ENCODE measurements around the gene SLC3A2. TPM values are rescaled to one million over a fixed set of nuclear protein-coding genes. Genes with fewer than 3 reads are reported as not detected.

The SLC3A2 gene
- total RNA-seq, 2 experiments from 2014 or later = 213 to 259 TPM

GRCh38 chr11:62911137-62912130 is 30.7 kb downstream of the SLC3A2 start:
- H3K4me1 Mint-ChIP-seq = peaks cover 6% of the 10 kb centered on the region
- DNase-seq (no peak), ATAC-seq (no peak)
- peaks cover 20% of the 10 kb centered on the region for H3K27me3 Mint-ChIP-seq
- no peaks in the 10 kb centered on the region for H3K9me3 Mint-ChIP-seq (ENCODE audit: low read depth)
- H3K27ac Mint-ChIP-seq = no peak overlapping the region
- no peak overlapping the region for H3K4me3 Mint-ChIP-seq
- CTCF ChIA-PET = interaction anchor here (0.7 to 9.9 kb wide), 3 partner anchors 8 to 109 kb away, joined by 3 to 284 read pairs (median 3); no protein-coding TSS in a partner anchor
- no peaks in the 10 kb centered on the region for H3K36me3 Mint-ChIP-seq

- Mint-ChIP-seq H3K27ac (no peak overlapping the region), H3K9me3 (ENCODE audit: low read depth) (no peaks in the 10 kb centered on the region), H3K27me3 (peaks cover 13% of the 10 kb centered on the region), H3K4me1 (peaks cover 6% of the 10 kb centered on the region), H3K36me3 (no peaks in the 10 kb centered on the region), H3K4me3 (no peak overlapping the region)
- CTCF ChIA-PET = interaction anchor here (0.7 to 1.1 kb wide), 2 partner anchors 9 to 31 kb away, joined by 3 read pairs; no protein-coding TSS in a partner anchor
- DNase-seq (no peak), ATAC-seq (no peak)
Observed at GRCh38 chr11:62912268-62912667, 31.6 kb downstream of the SLC3A2 start.

GRCh38 chr11:62914416-62914815 is 33.7 kb downstream of the SLC3A2 start:
- H3K36me3 Mint-ChIP-seq = no peaks in the 10 kb centered on the region
- no peak overlapping the region for H3K4me3 Mint-ChIP-seq
- no peak for ATAC-seq
- no peak overlapping the region for H3K27ac Mint-ChIP-seq
- CTCF ChIA-PET = interaction anchor here (0.7 to 2.7 kb wide), 3 partner anchors 8 to 109 kb away, joined by 3 to 15 read pairs (median 3); no protein-coding TSS in a partner anchor
- H3K27me3 Mint-ChIP-seq = peaks cover 7% of the 10 kb centered on the region
- no peaks in the 10 kb centered on the region for H3K9me3 Mint-ChIP-seq (ENCODE audit: low read depth)
- DNase-seq = no peak
- peaks cover 6% of the 10 kb centered on the region for H3K4me1 Mint-ChIP-seq

- ATAC-seq = no peak
- H3K4me3 Mint-ChIP-seq = no peak overlapping the region
- peaks cover 33% of the 10 kb centered on the region for H3K27me3 Mint-ChIP-seq
- H3K27ac Mint-ChIP-seq = no peak overlapping the region
- no peak for DNase-seq
- H3K9me3 Mint-ChIP-seq (ENCODE audit: low read depth) = no peaks in the 10 kb centered on the region
- CTCF ChIA-PET = interaction anchor here (1.0 to 8.3 kb wide), 3 partner anchors 9 to 106 kb away, joined by 3 to 58 read pairs (median 5); no protein-coding TSS in a partner anchor
- no peaks in the 10 kb centered on the region for H3K36me3 Mint-ChIP-seq
- H3K4me1 Mint-ChIP-seq = peaks cover 2% of the 10 kb centered on the region
Observed at GRCh38 chr11:62917906-62918502, 37.3 kb downstream of the SLC3A2 start.

- Mint-ChIP-seq H3K27me3 (peaks cover 38% of the 10 kb centered on the region), H3K27ac (no peak overlapping the region), H3K9me3 (ENCODE audit: low read depth) (no peaks in the 10 kb centered on the region), H3K4me1 (peaks cover 4% of the 10 kb centered on the region), H3K36me3 (no peaks in the 10 kb centered on the region), H3K4me3 (no peak overlapping the region)
- CTCF ChIA-PET = interaction anchor here (1.7 to 8.3 kb wide), 2 partner anchors 13 to 105 kb away, joined by 5 to 58 read pairs; no protein-coding TSS in a partner anchor
- ATAC-seq (no peak), DNase-seq (no peak)
Observed at GRCh38 chr11:62918531-62918930, 37.8 kb downstream of the SLC3A2 start.

GRCh38 chr11:62919476-62919875 is 38.8 kb downstream of the SLC3A2 start:
- ATAC-seq (no peak), DNase-seq (no peak)
- Mint-ChIP-seq H3K36me3 (no peaks in the 10 kb centered on the region), H3K27ac (no peak overlapping the region), H3K4me1 (peaks cover 10% of the 10 kb centered on the region), H3K4me3 (no peak overlapping the region), H3K27me3 (peaks cover 47% of the 10 kb centered on the region), H3K9me3 (ENCODE audit: low read depth) (no peaks in the 10 kb centered on the region)
- CTCF ChIA-PET = interaction anchor here (8.3 kb wide), 1 partner anchor 14 kb away, joined by 58 read pairs; no protein-coding TSS in a partner anchor

GRCh38 chr11:62919898-62920640 is 39.4 kb downstream of the SLC3A2 start:
- Mint-ChIP-seq H3K4me3 (no peak overlapping the region), H3K9me3 (ENCODE audit: low read depth) (no peaks in the 10 kb centered on the region), H3K36me3 (no peaks in the 10 kb centered on the region), H3K27me3 (peaks cover 51% of the 10 kb centered on the region), H3K4me1 (peaks cover 10% of the 10 kb centered on the region), H3K27ac (no peak overlapping the region)
- DNase-seq = no peak
- no peak for ATAC-seq
- CTCF ChIA-PET = interaction anchor here (8.3 kb wide), 1 partner anchor 15 kb away, joined by 58 read pairs; no protein-coding TSS in a partner anchor

GRCh38 chr11:62921201-62921572 is 40.5 kb downstream of the SLC3A2 start, which contains the start of gene CHRM1:
Gene CHRM1 (minus strand): TSS chr11:62921363. CDS start chr11:62911100, 10,263 bp downstream.
- ATAC-seq (no peak), DNase-seq (no peak)
- Mint-ChIP-seq H3K36me3 (no peaks in the 10 kb centered on the region), H3K27ac (no peak within 1 kb of the TSS), H3K27me3 (peaks cover 59% of the 10 kb centered on the region), H3K9me3 (ENCODE audit: low read depth) (no peaks in the 10 kb centered on the region), H3K4me1 (peaks cover 16% of the 10 kb centered on the region), H3K4me3 (no peak within 1 kb of the TSS)
- CTCF ChIA-PET = interaction anchor here (8.3 kb wide), 1 partner anchor 16 kb away, joined by 58 read pairs; no protein-coding TSS in a partner anchor

- Mint-ChIP-seq H3K4me3 (no peak overlapping the region), H3K36me3 (no peaks in the 10 kb centered on the region), H3K9me3 (ENCODE audit: low read depth) (no peaks in the 10 kb centered on the region), H3K27ac (no peak overlapping the region), H3K27me3 (peaks cover 63% of the 10 kb centered on the region), H3K4me1 (peaks cover 19% of the 10 kb centered on the region)
- DNase-seq = no peak
- CTCF ChIA-PET = interaction anchor here (1.1 to 8.3 kb wide), 2 partner anchors 12 to 16 kb away, joined by 4 to 58 read pairs; no protein-coding TSS in a partner anchor
- no peak for ATAC-seq
Observed at GRCh38 chr11:62921573-62922188, 41.0 kb downstream of the SLC3A2 start.

- no peak for ATAC-seq
- H3K4me1 Mint-ChIP-seq = peaks cover 19% of the 10 kb centered on the region
- no peaks in the 10 kb centered on the region for H3K36me3 Mint-ChIP-seq
- H3K27ac Mint-ChIP-seq = no peak overlapping the region
- no peaks in the 10 kb centered on the region for H3K9me3 Mint-ChIP-seq (ENCODE audit: low read depth)
- H3K4me3 Mint-ChIP-seq = no peak overlapping the region
- CTCF ChIA-PET = interaction anchor here (1.1 to 8.3 kb wide), 3 partner anchors 13 to 97 kb away, joined by 3 to 58 read pairs (median 4); no protein-coding TSS in a partner anchor
- H3K27me3 Mint-ChIP-seq = peaks cover 67% of the 10 kb centered on the region
- no peak for DNase-seq
Observed at GRCh38 chr11:62922189-62922589, 41.5 kb downstream of the SLC3A2 start.

GRCh38 chr11:62922653-62923431 is 42.1 kb downstream of the SLC3A2 start:
- CTCF ChIA-PET = interaction anchor here (1.1 to 8.3 kb wide), 3 partner anchors 13 to 96 kb away, joined by 3 to 58 read pairs (median 4); no protein-coding TSS in a partner anchor
- Mint-ChIP-seq H3K4me1 (peaks cover 19% of the 10 kb centered on the region), H3K9me3 (ENCODE audit: low read depth) (no peaks in the 10 kb centered on the region), H3K4me3 (no peak overlapping the region), H3K27ac (no peak overlapping the region), H3K36me3 (no peaks in the 10 kb centered on the region), H3K27me3 (peaks cover 74% of the 10 kb centered on the region)
- DNase-seq (peak; percentile 50), ATAC-seq (no peak)

Measured in activated CD8-positive, alpha-beta memory T cell treated with anti-CD3 and anti-CD28 coated beads, Interleukin-2, amount 10 ng/mL, durations not matched to agents 7 days and 5 days (primary cell).